GM21515 (cell line): ENCODE measurements around the gene STAB1.
"Not testable (repeated sequence)": the region's sequence is repeated elsewhere in the genome, so short reads cannot be mapped to it uniquely, and the experiment has no call there.

Experiments
- ATAC-seq: cut with Tn5 transposase; IDR thresholded peaks from one replicate; pipeline ENCODE4 v1.9.1; 2021; ENCODE audit not compliant: unreplicated experiment

STAB1 gene

DNA sequence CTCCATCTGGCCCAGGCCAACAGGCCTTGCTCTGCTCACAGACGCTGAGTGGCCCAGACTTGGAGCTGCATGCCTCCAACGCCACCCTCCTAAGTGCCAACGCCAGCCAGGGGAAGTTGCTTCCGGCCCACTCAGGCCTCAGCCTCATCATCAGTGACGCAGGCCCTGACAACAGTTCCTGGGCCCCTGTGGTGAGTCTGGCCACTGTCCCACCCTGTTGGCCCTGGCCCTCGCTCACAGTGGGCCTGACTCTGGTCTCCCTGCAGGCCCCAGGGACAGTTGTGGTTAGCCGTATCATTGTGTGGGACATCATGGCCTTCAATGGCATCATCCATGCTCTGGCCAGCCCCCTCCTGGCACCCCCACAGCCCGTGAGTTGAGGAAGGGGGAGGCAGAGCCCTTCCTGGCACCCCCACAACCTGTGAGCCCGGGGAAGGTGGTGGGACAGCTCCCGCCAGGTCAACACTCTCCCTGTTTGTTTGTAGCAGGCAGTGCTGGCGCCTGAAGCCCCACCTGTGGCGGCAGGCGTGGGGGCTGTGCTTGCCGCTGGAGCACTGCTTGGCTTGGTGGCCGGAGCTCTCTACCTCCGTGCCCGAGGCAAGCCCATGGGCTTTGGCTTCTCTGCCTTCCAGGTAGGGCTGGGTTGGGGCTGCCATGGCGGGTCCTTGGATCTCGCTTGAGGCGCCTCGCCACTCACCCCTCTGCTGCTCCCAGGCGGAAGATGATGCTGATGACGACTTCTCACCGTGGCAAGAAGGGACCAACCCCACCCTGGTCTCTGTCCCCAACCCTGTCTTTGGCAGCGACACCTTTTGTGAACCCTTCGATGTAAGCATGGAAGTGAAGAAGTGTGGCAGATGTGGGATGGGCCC, 28.5 kb downstream of the STAB1 start:
- no peak for ATAC-seq

DNA sequence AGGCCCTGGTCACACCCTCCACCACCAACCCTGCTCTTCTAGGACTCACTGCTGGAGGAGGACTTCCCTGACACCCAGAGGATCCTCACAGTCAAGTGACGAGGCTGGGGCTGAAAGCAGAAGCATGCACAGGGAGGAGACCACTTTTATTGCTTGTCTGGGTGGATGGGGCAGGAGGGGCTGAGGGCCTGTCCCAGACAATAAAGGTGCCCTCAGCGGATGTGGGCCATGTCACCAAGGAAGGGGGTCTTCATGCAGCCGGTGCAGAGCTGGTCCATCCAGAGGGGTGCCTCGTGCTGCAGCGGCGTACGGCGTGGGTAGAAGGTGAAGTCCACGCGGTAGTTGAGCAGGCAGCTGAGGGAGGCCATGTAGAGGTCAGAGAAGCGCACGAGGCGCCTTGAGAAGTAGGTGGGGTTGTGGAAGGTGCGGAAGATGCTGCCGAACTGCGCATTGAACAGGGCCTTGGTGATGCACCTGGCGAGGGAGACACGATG, 29.2 kb downstream of the STAB1 start:
- no peak for ATAC-seq

DNA sequence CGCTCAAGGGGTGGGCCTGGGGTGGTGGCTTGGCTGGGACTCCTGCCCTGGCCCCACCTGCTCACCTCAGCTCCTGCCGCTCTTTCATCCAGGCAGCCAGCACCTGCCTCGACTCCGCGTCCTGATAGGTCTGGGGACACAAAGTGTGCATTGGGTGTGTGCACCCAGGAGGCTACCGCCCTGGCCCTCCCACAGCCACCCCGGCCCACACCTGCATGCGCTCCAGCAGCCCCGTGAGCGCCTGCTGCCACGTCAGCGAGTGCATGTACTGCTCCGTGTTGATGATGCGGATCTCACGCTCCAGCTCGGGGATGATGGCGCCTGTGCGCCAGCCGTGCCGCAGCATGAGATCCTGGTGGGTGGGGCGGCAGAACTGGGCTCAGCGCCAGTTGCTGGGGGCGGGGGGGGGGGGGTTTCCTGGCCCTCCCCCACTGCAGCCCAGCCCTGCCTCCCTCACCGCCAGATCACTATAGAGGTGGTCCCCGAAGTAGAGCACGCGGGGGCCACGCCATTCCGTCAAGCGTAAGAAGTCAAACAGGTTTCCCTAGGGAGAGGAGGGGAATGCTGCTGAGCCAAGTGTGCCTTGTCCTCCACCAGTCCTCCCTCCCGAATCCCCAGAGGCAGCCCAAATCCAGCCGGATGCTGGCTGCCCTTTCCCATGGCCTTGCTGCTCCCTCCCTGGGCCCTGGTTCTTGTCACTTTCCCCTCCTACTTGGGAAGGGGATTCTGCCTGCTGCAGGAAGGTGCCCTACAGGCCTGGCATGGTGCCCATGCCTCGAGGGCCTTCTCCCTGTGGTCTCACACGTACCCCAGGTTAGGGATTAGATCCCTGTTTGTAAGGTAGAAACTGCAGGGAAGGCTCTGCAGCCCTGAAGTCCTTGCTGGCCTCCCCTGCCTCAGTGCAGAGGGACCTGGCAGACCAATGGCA, 29.9 kb downstream of the STAB1 start:
- no peak for ATAC-seq

DNA sequence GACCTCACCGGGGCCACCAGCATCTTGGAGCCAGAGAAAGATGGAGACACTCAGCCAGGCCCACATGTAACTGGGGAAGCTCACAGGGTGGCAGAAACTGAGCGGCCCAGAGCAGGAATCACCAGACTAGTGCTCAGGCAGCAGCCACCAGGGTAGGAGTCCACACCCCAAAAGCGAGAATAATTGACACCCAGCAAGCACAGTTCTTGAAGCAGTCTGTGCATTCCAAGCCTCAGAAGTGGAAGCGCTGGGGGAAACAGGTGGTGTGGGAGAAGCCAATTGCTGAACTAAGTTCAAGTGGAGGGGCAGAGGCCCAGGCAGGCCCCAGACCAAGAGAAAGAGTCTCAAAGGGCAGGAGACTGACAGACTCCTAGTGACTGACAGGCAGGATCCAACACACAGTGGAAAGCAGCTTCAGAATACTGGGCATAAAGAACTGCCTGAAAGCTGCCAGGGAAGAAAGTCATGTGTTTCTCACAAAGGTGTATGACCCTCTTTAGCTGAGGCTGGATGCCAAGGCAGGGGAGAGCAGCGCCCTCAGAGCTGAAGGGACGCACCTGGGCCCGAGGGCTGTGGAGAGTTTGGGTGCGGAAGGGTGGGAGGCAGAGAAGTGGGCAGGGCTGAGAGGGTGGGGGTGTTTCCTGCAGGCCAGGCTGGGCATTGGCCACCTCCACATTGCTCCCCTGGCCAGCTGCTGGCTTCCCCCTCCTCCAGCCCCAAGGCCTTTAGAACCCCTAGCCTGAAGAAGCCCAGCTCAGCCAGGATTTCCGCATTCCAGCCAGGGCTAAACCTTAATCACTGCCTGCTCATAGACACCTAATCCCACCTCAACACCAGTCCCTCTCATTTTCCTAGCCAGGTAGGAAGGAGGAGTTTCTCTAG, 30.8 kb downstream of the STAB1 start:
- no peak for ATAC-seq

DNA sequence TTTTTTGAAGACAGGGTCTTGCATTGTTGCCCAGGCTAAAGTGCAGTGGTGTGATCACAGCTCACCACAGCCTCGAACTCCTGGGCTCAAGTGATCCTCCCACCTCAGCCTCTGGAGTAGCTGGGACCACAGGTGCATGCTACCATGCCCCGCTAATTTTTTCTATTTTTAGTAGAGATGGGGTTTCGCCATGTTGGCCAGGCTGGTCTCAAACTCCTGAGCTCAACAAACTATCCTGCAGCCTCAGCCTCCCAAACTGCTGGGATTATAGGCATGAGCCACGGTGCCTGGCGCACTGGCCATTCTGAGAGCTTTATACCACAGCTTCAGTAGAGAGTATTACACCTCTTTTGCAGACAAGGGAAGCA, 31.5 kb downstream of the STAB1 start:
- ATAC-seq: not testable (repeated sequence)

DNA sequence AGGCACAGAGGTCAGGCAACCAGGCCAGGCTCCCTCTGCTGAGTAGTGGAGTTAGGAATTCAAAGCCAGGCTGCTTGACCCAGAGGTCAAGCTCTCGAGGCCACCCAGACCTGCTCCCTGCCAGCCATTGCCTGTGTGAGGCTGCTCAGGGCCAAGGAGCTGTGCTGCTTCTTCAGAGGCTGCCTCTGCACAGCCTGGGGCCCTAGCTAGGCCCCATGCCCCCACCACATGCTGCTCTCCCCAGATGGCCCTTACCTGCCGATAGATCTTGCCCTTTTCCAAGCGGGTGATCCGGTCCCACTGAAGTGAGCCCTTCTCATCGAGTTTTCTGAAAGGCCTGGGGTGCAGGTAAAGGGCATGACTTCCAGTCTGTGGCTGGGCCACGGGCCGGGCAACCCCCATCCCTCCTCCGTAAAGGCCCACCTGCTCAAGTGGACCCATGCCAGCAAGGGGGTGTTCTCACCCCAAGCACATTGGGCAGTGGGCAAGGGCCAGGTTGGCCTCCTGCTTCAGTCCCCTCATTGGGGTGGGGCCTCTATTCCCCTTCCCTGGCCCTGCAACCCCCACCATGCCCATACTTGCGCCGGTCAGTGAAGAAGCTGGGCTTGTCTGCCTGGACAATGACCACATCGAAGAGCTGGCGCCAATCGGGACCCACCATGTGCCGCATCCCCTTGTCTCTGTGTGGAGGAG, 32.0 kb downstream of the STAB1 start:
- ATAC-seq: no peak

DNA sequence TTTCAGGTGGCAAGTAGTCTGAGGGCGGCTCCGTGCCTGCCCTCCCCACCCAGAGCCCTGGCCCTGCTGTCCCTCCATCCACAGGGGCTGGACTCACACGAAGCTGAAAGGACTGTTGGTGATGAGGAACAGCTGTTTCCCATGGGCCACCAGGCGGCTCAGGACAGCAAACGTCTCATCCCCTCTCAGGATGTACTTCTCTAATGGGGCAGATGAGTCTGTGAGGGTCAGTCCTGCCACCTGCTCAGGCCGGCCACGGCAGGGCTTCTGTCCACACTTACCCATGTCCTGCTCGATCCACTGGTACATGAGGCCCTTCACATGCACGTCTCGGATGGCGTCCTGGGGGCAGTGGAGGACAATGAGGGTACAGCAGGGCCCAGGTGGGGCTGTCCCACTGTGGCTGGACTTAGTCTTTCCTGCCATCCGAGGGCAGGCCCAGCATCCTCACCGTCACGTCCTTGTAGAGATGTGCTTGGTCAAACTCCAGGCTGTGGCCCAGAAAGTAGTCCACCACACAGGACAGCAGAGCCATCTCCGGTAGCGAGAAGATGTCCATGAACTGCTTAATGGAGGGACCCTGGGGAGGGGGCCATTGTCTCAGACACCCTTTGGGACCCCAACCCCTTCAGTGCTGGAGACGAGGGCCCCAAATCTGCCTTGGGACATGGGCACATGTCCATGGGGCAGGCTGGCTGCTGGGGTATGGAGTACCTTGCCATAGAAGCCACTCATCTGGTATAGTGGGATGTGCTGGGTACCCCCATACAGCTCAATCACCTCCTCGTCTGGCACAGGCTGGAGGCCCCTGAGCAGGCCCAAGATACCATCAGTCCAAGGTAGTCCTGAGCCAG, 32.8 kb downstream of the STAB1 start:
- no peak for ATAC-seq

DNA sequence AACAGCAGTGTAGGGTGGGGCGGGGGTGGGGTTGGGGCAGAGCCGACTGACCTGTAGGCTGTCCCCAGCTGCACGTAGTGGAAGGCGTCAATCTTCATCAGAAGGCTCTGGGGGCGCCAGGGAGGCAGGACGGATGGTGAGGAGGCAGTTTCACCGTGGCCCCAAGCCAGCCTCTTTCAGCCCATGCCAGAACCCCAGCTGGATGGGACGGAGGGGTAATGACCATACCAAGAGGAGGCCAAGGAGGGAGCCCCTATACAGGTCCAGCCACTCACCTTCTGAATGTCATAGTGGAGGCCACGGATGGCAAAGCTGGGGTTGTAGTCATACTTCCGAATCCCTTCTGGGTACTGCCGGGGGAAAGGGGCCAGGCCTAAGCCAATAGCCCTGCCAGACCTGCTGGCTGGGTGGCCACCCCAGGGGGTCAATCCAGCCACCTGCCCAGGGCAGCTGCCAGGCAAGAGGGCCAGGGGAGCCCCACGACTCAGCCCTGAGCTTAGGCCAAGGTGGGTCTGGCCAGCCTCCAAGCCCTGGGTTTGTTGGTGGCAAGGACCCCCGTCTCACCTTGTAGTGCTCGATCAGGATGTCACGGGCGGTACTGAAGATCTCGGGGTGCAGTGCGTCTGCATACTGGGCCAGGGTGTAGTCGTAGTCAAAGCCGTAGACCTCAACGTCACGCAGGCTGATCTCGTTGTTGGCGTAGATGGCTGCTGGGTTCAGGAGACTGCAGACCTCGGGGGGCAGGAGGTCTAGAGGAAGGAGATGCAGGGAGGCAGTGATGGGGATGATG, 33.6 kb downstream of the STAB1 start:
- no peak for ATAC-seq

DNA sequence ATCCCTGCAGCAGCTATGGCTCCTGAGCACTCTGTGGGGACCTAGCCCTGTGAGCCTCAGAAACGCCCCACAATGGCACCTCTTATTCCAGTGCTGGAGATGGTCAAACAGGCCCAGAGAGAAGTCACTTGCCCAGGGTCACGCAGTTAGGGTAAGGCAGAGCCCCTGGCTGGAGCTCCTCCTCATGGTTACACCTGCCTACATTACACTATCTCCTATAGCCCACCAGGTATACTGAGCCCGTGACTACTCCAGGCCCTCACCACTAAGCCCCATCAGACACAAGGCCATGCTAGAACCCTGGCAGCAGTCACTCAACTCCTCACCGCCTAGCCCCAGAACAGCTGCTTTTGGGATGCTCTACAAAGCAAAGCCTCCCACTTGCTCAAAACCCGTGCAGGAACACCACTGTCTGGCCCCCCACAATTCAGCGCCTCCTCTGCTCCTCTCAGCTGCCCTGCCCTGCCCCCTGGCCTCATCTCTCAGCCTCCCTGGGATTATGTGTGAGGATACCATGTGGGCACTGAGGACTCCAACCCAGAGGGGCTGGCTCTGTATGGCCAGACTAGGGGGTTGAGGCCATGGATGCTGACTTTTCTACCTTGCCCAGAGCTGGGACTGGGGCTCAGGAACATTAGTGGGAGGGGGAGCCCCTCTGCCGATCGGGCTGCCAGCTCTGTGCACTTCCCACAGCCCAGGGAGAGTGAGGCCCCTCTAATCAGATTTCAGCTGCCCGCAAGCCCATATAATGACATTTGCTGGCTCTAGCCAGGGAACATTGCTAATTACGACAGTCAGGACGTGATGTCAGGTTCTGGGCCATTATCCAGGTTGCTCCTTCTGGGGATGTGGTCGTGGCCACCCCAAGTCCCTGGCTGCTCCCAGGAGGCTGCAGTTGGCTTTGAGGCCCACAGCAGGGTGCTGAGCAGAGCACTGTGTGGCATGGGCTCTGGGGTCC, 34.5 kb downstream of the STAB1 start:
- ATAC-seq: no peak

DNA sequence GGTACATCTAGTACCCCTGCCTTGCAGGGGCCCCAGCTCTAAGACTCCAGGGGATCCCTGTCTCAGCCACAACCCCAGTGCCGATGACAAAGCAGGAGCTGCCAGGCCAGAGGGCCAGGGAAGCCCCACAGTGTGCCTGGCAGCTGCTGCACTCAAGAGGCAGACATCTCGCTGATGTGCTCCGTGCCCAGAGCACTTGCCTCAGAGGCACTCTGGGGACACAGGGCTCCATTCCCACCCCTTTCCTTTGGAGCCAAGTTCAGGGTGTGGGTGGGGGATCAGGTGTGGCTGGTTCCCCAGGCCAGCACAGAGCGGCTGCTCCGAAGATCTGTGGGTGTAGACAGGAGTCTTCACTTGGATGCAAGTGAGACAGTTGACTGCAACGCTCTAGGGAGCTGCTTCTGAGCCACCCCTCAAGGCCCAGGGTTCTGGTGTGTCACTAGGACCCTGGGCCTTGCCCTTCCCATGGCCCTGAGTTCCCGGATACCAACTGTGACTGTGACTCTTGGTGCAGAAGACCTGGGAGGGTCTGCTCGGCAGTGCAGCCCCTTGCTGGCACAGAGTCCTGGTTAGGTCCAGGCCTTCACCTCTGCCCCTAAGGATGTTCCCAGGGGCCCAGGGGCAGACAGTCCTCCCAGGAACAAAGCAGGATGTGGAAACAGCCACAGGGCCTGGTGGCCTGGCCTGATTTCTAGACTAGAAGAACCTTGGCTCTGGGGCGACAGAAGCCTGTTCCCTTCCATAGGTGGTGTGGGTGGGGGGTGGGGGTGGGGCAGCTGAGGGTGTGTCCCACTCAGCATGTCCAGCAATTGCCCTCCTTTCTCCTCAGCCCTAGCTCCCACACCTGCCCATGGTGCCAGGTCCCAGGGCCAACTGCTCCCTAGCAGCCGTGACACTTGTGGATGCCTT, 36.0 kb downstream of the STAB1 start:
- ATAC-seq: no peak

DNA sequence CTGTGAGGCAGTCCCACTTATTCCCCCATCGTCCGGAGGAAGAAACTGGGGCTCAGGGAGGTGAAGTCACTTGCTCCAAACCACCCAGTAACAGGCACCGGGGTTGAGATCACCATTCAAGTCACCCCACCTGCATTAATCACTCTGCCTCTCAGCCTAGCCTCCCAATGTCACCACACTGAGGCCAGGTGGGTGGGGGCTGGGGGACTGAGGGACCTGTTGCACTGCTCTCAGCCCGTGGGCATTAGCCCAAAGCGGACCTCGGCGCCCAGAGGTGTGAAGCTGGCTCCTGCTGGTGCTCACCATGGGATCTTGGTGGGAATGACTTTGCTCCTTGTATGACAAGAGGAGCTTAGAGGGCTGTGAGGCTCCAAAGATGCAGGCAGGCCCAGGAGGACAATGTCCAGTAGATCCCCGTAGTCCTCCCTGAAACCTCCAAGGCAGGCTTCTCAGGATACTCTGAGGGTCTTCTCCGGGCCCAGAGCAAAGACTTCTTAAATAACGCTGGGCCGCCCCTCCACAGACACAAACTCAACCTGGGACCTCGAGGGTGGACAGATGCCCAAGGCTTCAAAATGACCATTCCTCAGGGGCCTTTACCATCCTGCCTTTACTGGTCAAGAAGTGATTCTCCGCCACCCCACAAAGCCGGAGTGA, 36.9 kb downstream of the STAB1 start:
- no peak for ATAC-seq

DNA sequence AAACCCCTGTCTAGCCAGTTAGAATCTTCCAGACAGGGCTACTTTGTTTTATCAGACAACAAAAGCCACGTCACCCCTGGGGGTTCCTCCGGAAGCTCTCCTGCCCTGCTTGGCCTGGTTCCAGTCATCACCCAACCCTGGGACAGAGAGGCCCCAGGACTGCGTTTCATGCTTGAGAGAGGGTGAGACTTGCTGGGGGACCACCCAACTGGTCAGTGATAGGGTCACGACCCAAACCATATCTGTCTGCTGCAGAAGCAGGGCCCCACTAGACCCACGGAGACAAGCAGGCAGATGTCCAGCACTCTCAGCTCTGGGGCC, 37.3 kb downstream of the STAB1 start:
- no peak for ATAC-seq

DNA sequence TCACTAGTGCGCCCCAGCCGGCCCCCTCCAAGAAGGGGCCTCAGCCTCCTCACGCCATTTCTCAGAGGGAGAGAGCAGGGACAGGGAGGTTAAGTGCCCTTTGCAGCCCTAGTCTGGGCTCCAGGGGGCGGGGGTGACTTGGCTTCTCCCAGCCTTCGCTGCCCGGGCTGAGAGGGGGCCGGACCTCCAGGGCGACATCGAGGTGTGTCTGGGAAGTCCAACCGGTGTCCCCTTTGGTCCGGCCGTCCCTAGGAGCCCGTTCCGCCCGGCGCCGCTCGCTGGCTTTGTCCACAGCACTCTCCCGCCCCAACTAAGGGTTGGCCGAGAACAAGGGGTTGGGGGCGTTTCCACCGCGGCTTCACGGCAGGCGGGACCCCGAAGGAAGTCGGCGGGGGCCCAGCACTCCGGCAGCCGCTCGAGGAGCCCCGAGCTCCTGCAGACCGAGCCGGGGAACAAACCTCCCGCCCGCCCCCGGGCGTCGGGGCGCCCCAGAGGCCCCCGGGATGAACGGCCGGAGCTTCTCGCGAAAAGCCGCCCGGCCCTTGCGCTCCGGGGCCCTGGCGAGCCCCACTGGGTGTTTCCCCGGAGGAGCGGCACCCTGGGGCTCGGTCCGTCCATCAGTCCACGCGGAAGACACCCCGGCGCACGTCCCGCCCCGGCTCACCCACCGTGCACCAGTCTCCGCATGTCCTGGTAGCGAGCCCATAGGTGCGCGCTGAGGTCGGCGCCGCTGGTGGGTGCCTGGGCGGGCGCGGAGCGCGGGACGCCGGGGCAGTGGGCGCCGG, 37.9 kb downstream of the STAB1 start:
- no peak for ATAC-seq

DNA sequence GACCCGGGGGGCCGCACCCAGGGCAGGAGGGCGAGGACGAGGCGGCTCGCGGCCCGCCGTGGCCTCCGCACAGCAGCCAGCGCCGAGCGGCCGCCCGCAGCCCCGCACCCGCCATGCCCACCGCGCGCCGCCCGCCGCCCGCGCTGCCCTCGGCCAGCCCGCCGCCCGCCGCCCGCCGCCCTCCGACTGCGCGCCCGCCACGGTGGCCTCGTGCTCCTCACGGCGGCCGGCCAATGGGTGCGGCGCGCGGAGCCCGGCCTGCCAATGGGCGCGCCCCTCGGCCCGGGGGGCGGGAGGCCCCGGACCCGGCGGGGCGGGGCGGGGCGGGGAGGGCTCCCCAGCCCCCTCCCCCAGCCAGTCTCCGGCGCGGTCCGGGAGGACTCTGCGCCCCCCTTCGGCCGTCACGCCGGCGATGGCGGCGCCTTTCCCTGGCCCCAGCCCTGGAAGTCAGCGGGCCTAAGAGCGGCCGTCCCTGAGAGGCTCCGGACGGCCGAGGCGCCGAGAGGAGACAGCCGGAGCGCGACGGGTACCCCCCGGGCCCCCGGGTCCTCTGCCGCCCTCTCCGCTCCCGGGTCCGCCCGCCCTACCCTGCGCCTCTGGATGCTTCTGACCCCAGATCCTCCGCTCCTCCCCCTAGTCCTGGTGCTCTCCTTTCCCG, 38.6 kb downstream of the STAB1 start, which contains the start of gene NT5DC2:
TSS of gene NT5DC2 (minus strand) at position 235 of the 658 bp plus-strand sequence. CDS start at position 115, 120 bp downstream.
- ATAC-seq: no peak
